GM12878 (cell line): Measurements from ENCODE around the gene LRRC8D. TPM values are rescaled to one million over a fixed set of nuclear protein-coding genes. Genes with fewer than 3 reads are reported as not detected.
A peak's percentile ranks its signal among the peaks of the same experiment; 100 is the strongest.

Experiments
- ATAC-seq: fragments of 200-7000 bp; cut with Tn5 transposase; 3 replicates; pipeline ENCODE4 v1.9.1; 2020; ENCODE audit warnings: mild to moderate bottlenecking, moderate library complexity
- BruUV-seq: library from RNA; stranded (reverse); fragments of 400-500 nt; replicated peaks from 2 replicates; lab custom pipeline; 2021; lab: Mats Ljungman, UMichigan
- CTCF ChIA-PET: fragments of 300-600 bp; sonication (Branson Sonifier 250); formaldehyde crosslinking; extraction: SDS; loops from one replicate; lab custom pipeline; 2021; ENCODE audit warnings: inconsistent platforms; lab: Yijun Ruan, JAX
- POLR2A ChIA-PET: fragments of 350-600 bp; formaldehyde crosslinking; extraction: SDS; loops from one replicate; lab custom pipeline; 2021; ENCODE audit warnings: inconsistent platforms; lab: Charles Lee
- RAD21 ChIA-PET: fragments of 300-600 bp; sonication (Branson Sonifier 250); formaldehyde crosslinking; loops from one replicate; lab custom pipeline; 2023; ENCODE audit warnings: antibody characterized with exemption; ENCODE audit not compliant: unreplicated experiment; lab: Charles Lee
- SMC1A ChIA-PET: fragments of 300-600 bp; sonication (Branson Sonifier 250); formaldehyde crosslinking; loops from one replicate; lab custom pipeline; 2023; ENCODE audit not compliant: unreplicated experiment, uncharacterized antibody; lab: Charles Lee
- DNase-seq: peaks from one replicate; pipeline ENCODE4 v3.0.0-alpha.2; 2011; ENCODE audit warnings: low read depth, low spot score
- FAIRE-seq: peaks from 3 replicates; lab custom pipeline; 2011; peaks lifted over from hg19 to GRCh38; lab: Jason Lieb, UNC
- H2AFZ ChIP-seq: 2 replicates; pipeline ENCODE4 v1.6.0; 2011; ENCODE audit warnings: low read depth, low read length, control low read depth; ENCODE audit not compliant: control insufficient read depth
- H3K27ac ChIP-seq: 2 replicates; pipeline ENCODE4 v1.5.1; 2011; ENCODE audit warnings: control low read depth; ENCODE audit not compliant: control insufficient read depth, insufficient read depth
- H3K27me3 ChIP-seq, 2 experiments: replicated peaks in 1 of 2; 2 replicates each; pipeline versions ENCODE4 v1.6.0 to v1.6.1; 2011; ENCODE audit warnings: low read length in 1 of 2; ENCODE audit not compliant: control insufficient read depth in 2 of 2, insufficient read depth in 2 of 2
- H3K36me3 ChIP-seq, 2 experiments: 2 replicates each; pipeline ENCODE4 v1.5.1; 2011; ENCODE audit warnings: low read length in 1 of 2; ENCODE audit not compliant: control insufficient read depth in 2 of 2, insufficient read depth in 2 of 2
- H3K4me1 ChIP-seq: 2 replicates; pipeline ENCODE4 v1.6.1; 2011; ENCODE audit warnings: mild to moderate bottlenecking, low read length, moderate library complexity, mixed read lengths; ENCODE audit not compliant: control insufficient read depth, insufficient read depth
- H3K4me2 ChIP-seq: 2 replicates; pipeline ENCODE4 v1.6.0; 2011; ENCODE audit warnings: control low read depth; ENCODE audit not compliant: control insufficient read depth, insufficient read depth
- H3K4me3 ChIP-seq: fragments of 200-600 bp; sonication (generic); 2 replicates; pipeline ENCODE4 v1.5.1; 2016
- H3K79me2 ChIP-seq: 2 replicates; pipeline ENCODE4 v1.6.0; 2011; ENCODE audit warnings: low read length; ENCODE audit not compliant: control insufficient read depth, insufficient read depth
- H3K9ac ChIP-seq: 2 replicates; pipeline ENCODE4 v1.8.0; 2011; ENCODE audit warnings: low read length, control low read depth, mixed read lengths; ENCODE audit not compliant: control insufficient read depth, insufficient read depth
- H3K9me3 ChIP-seq: replicated peaks from 3 replicates; pipeline ENCODE4 v1.5.1; 2011; ENCODE audit warnings: mild to moderate bottlenecking, low read length; ENCODE audit not compliant: control insufficient read depth, insufficient read depth
- H4K20me1 ChIP-seq: 2 replicates; pipeline ENCODE4 v1.6.0; 2011; ENCODE audit not compliant: control insufficient read depth, insufficient read depth
- MXI1 ChIP-seq: fragments of 150-350 bp; IDR thresholded peaks from 2 replicates; pipeline ENCODE4 v1.6.1; 2011; ENCODE audit warnings: low read depth, mild to moderate bottlenecking, inconsistent platforms, low read length, improper control_type of control experiment
- PAX8 ChIP-seq: fragments of 450-650 bp; IDR thresholded peaks from 2 replicates; pipeline ENCODE4 v1.6.1; 2017; ENCODE audit warnings: mild to moderate bottlenecking, moderate library complexity
- SUPT20H ChIP-seq: IDR thresholded peaks from 2 replicates; pipeline ENCODE4 v1.6.1; 2011; ENCODE audit warnings: low read depth, mild to moderate bottlenecking, low read length, moderate library complexity, borderline replicate concordance; ENCODE audit not compliant: control insufficient read depth
- ZSCAN29 ChIP-seq: fragments of 450-650 bp; IDR thresholded peaks from 2 replicates; pipeline ENCODE4 v1.6.1; 2017; ENCODE audit warnings: mild to moderate bottlenecking, moderate library complexity
- WGBS: methylation state at CpG from one replicate; pipeline ENCODE4 v1.1.6; 2016; ENCODE audit warnings: low lambda C conversion rate; ENCODE audit not compliant: insufficient replicate concordance, insufficient coverage; ENCODE audit errors: missing lambda C conversion rate; 5-methylcytosine and 5-hydroxymethylcytosine counted together
- in situ Hi-C: fragments of 300-500 bp; cut with MboI; formaldehyde crosslinking; loops from 9 replicates; pipeline ENCODE4 v1.14.3; 2018; ENCODE audit warnings: mixed read lengths
- intact Hi-C: fragments of 100-400 bp; cut with micrococcal nuclease; formaldehyde crosslinking; loops from one replicate; pipeline ENCODE4 v1.14.2; 2022; ENCODE audit not compliant: unreplicated experiment
- polyA plus RNA-seq, 11 experiments: library from polyadenylated mRNA; depleted of rRNA in 4 of 11; unstranded in 6 of 11; stranded (reverse) in 5 of 11; fragments of >200 nt; fragmentation: Nextera tagmentation in 4 of 11; fragmentation: Illumina TruSeq in 1 of 11; extraction: Ambion mirVana in 4 of 11; extraction: Trizol in 1 of 11; gene quantifications; 1 replicate in 1 of 11; 2 replicates in 10 of 11; pipeline versions ENCODE4 v1.2.1 to v1.2.3, GENCODE V29; 2011 to 2016; ENCODE audit warnings: inconsistent platforms in 2 of 11, missing spikeins in 2 of 11, low read depth in 1 of 11
- total RNA-seq, 4 experiments: library from RNA; depleted of rRNA in 3 of 4; stranded (reverse); fragments of >200 nt in 3 of 4; fragmentation: Illumina TruSeq in 1 of 4; extraction: Trizol in 1 of 4; gene quantifications; 2 replicates each; pipeline versions ENCODE4 v1.2.1 to v1.2.3, GENCODE V29; 2013 to 2021

The LRRC8D gene
- total and polyA plus RNA-seq, 10 of the 15 experiments (the other 5 are each of a cell fraction or from before 2014, with no cell fraction given): 5.6 to 44.1 (median 26.8) TPM

- Histone ChIP-seq H3K79me2 (peaks cover 2% of the 10 kb centered on the region; the same call in 1 of the 2 replicates), H3K4me2 (no peak overlapping the region), H3K27me3 (no peaks in the 10 kb centered on the region), H3K9ac (no peak overlapping the region), H3K36me3 (no peaks in the 10 kb centered on the region; a peak in 1 of 4 replicates), H4K20me1 (no peaks in the 10 kb centered on the region), H3K27ac (no peak overlapping the region), H3K9me3 (no peaks in the 10 kb centered on the region), H3K4me3 (no peak overlapping the region), H2AFZ (no peak overlapping the region), H3K4me1 (peaks cover 17% of the 10 kb centered on the region)
- DNase-seq: no peak
- ChIA-PET POLR2A (interaction anchor here (0.6 to 1.1 kb wide), 3 partner anchors 9 to 76 kb away, joined by 3 to 4 read pairs (median 3); no protein-coding TSS in a partner anchor), CTCF (interaction anchor here (0.8 to 1.4 kb wide), 3 partner anchors 11 to 67 kb away, joined by 3 to 5 read pairs (median 3); no protein-coding TSS in a partner anchor), SMC1A (interaction anchor here (1.0 to 1.9 kb wide), 3 partner anchors 9 to 22 kb away, joined by 3 to 7 read pairs (median 3); no protein-coding TSS in a partner anchor), RAD21 (interaction anchor here (1.7 kb wide), 1 partner anchor 57 kb away, joined by 4 read pairs; no protein-coding TSS in a partner anchor)
- TF ChIP-seq SUPT20H (no peak), MXI1 (no peak), ZSCAN29 (no peak)
- no peak for FAIRE-seq
- in situ Hi-C loops: no loop called here
- no TSS peak for BruUV-seq
- no peak for ATAC-seq
- intact Hi-C loops: no loop called here
Measured at GRCh38 chr1:89910268-89910667, 89.4 kb downstream of the LRRC8D start.

- DNase-seq: no peak
- in situ Hi-C loops (no loop called here), intact Hi-C loops (no loop called here)
- no peaks in the 10 kb centered on the region for H3K9me3 ChIP-seq
- POLR2A ChIA-PET: no interaction called here
- CTCF ChIA-PET: interaction anchor here (0.8 to 1.4 kb wide), 3 partner anchors 11 to 68 kb away, joined by 3 to 5 read pairs (median 3); no protein-coding TSS in a partner anchor
- no TSS peak for BruUV-seq
- 100% methylated on average over 2 of the region's 2 CpGs for WGBS
- SMC1A ChIA-PET: interaction anchor here (0.7 to 1.9 kb wide), 4 partner anchors 9 to 69 kb away, joined by 3 to 7 read pairs (median 3); no protein-coding TSS in a partner anchor
- H3K9ac ChIP-seq: no peak overlapping the region
- FAIRE-seq: peak; percentile 18
- no peaks in the 10 kb centered on the region for H3K36me3 ChIP-seq
- TF ChIP-seq PAX8: no peak
- H4K20me1 ChIP-seq: no peaks in the 10 kb centered on the region
- no peaks in the 10 kb centered on the region for H3K27me3 ChIP-seq
- ATAC-seq: no peak
- no peak overlapping the region for H3K27ac ChIP-seq
- RAD21 ChIA-PET: no interaction called here
- peaks cover 17% of the 10 kb centered on the region for H3K4me1 ChIP-seq
- H3K79me2 ChIP-seq: peaks cover 2% of the 10 kb centered on the region; the same call in 1 of the 2 replicates
- no peak overlapping the region for H3K4me3 ChIP-seq
- H2AFZ ChIP-seq: no peak overlapping the region
- H3K4me2 ChIP-seq: no peak overlapping the region
Measured at GRCh38 chr1:89910780-89911179, 89.9 kb downstream of the LRRC8D start.
